Stimulated activated CD4-positive, alpha-beta T cell treated with anti-CD3 and anti-CD28 coated beads, Interleukin-2, amount 100 ng/mL, for 4 hours (primary cell): ENCODE measurements around the gene SPAG16.

ENCODE experiments used
- DNase-seq: peaks from one replicate; pipeline ENCODE4 v3.0.0-alpha.2; 2020; ENCODE audit warnings: low read depth

The SPAG16 gene

GRCh38 chr2:213284105-213285090 is at the start of gene SPAG16:
SPAG16 (plus strand) TSS chr2:213284464.
- peak; percentile 92 for DNase-seq

GRCh38 chr2:213234641-213235040 is 49.6 kb upstream of the SPAG16 start:
- DNase-seq = no peak

- no peak for DNase-seq
These were observed 48.5 kb upstream of the SPAG16 start for GRCh38 chr2:213235741-213236140.

- no peak for DNase-seq
These were observed 47.0 kb upstream of the SPAG16 start for GRCh38 chr2:213237251-213237650.

GRCh38 chr2:213237787-213238186 is 46.5 kb upstream of the SPAG16 start:
- no peak for DNase-seq

- DNase-seq = no peak
These were observed 45.3 kb upstream of the SPAG16 start for GRCh38 chr2:213238753-213239495.

GRCh38 chr2:213241817-213242216 is 42.4 kb upstream of the SPAG16 start:
- DNase-seq = no peak

GRCh38 chr2:213242653-213243052 is 41.6 kb upstream of the SPAG16 start:
- DNase-seq = no peak

- no peak for DNase-seq
These were observed 40.8 kb upstream of the SPAG16 start for GRCh38 chr2:213243189-213244044.

- DNase-seq = peak; percentile 45
These were observed 37.6 kb upstream of the SPAG16 start for GRCh38 chr2:213246497-213247281.

- DNase-seq = no peak
These were observed 36.7 kb upstream of the SPAG16 start for GRCh38 chr2:213247566-213247965.

- DNase-seq = no peak
These were observed 35.6 kb upstream of the SPAG16 start for GRCh38 chr2:213248637-213249036.

GRCh38 chr2:213249502-213249901 is 34.8 kb upstream of the SPAG16 start:
- no peak for DNase-seq

- DNase-seq = no peak
These were observed 32.6 kb upstream of the SPAG16 start for GRCh38 chr2:213251618-213252017.

GRCh38 chr2:213252206-213252605 is 32.1 kb upstream of the SPAG16 start:
- no peak for DNase-seq

- no peak for DNase-seq
These were observed 31.1 kb upstream of the SPAG16 start for GRCh38 chr2:213253162-213253561.

- DNase-seq = no peak
These were observed 25.0 kb upstream of the SPAG16 start for GRCh38 chr2:213259266-213259665.

- no peak for DNase-seq
These were observed 23.0 kb upstream of the SPAG16 start for GRCh38 chr2:213261237-213261636.

- DNase-seq = no peak
These were observed 22.5 kb upstream of the SPAG16 start for GRCh38 chr2:213261715-213262114.

- no peak for DNase-seq
These were observed 18.6 kb upstream of the SPAG16 start for GRCh38 chr2:213265679-213266078.

- no peak for DNase-seq
These were observed 17.8 kb upstream of the SPAG16 start for GRCh38 chr2:213266421-213266820.
